Keratinocyte (primary cell): ENCODE data around the gene KCNMA1.

Experiments
- EZH2 ChIP-seq: IDR thresholded peaks from one replicate; pipeline ENCODE4 v1.6.1; 2012; ENCODE audit warnings: inconsistent platforms, mild to moderate bottlenecking, low read length, moderate library complexity
- TF ChIP-seq, protein P1 (sequence below), 3 experiments: IDR thresholded peaks in 1 of 3; conservative IDR thresholded peaks in 1 of 3; optimal IDR thresholded peaks in 1 of 3; 2 replicates in 2 of 3; 3 replicates in 1 of 3; pipeline versions ENCODE3 to v1.5.1; 2011; ENCODE audit warnings: low read length in 3 of 3, mild to moderate bottlenecking in 3 of 3, moderate library complexity in 2 of 3, control low read depth in 1 of 3, inconsistent platforms in 1 of 3; ENCODE audit not compliant: insufficient read depth in 2 of 3; ENCODE audit errors: extremely low read depth in 1 of 3

DNA sequence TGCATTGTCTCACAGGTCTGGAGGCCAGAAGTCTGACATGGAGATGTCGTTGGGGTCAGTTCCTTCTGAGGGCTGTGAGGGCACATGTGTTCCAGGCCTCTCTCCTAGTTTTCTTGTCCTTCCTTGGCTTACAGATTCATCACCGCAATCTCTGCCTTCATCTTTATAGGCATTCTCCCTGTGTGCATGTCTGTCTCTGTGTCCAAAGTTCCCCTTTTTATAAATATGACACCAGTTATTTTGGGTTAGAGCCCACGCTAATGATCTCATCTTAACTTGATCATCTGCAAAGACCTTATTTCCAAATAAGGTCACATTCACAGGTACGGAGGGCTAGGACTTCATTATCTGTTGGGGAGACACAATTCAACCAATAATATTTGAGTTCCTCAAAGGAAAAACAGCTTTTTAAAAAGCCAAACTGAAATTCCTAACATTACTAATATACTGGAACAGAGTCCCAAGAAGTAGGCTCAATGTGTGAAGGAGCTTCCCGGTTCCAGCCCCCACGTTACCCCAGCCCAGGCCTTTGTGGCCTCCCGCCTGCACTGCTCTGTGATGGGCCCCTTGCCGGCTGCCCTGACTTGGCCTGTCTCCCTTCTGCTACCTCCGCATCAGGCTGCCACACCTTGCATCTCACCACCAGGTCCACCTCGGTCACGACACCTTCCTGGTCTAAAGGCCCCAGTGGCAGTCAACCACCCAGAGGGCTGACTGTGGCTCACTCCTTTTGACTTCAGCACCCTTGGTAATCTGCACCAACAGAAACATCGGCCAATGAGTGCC, 142.7 kb downstream of the KCNMA1 start:
- TF ChIP-seq, protein P1, sequence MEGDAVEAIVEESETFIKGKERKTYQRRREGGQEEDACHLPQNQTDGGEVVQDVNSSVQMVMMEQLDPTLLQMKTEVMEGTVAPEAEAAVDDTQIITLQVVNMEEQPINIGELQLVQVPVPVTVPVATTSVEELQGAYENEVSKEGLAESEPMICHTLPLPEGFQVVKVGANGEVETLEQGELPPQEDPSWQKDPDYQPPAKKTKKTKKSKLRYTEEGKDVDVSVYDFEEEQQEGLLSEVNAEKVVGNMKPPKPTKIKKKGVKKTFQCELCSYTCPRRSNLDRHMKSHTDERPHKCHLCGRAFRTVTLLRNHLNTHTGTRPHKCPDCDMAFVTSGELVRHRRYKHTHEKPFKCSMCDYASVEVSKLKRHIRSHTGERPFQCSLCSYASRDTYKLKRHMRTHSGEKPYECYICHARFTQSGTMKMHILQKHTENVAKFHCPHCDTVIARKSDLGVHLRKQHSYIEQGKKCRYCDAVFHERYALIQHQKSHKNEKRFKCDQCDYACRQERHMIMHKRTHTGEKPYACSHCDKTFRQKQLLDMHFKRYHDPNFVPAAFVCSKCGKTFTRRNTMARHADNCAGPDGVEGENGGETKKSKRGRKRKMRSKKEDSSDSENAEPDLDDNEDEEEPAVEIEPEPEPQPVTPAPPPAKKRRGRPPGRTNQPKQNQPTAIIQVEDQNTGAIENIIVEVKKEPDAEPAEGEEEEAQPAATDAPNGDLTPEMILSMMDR (optimal IDR thresholded peaks at IDR 0.05 in 1 of 3, IDR thresholded peaks at IDR 0.05 in 1 of 3, conservative IDR thresholded peaks at IDR 0.05 in 1 of 3; ENCODE audit: extremely low read depth in 1 of 3, insufficient read depth in 2 of 3, low read length in 3 of 3), result no peak
- no peak for TF ChIP-seq EZH2
